Measurements from ENCODE around the gene ATP8A2. TPM values are rescaled to one million over a fixed set of nuclear protein-coding genes. Genes with fewer than 3 reads are reported as not detected.
"Not testable (repeated sequence)": the region's sequence is repeated elsewhere in the genome, so short reads cannot be mapped to it uniquely, and the experiment has no call there.

ATP8A2 gene
- total RNA-seq, 1 donor from 2014 or later, result 0.13 TPM

DNA sequence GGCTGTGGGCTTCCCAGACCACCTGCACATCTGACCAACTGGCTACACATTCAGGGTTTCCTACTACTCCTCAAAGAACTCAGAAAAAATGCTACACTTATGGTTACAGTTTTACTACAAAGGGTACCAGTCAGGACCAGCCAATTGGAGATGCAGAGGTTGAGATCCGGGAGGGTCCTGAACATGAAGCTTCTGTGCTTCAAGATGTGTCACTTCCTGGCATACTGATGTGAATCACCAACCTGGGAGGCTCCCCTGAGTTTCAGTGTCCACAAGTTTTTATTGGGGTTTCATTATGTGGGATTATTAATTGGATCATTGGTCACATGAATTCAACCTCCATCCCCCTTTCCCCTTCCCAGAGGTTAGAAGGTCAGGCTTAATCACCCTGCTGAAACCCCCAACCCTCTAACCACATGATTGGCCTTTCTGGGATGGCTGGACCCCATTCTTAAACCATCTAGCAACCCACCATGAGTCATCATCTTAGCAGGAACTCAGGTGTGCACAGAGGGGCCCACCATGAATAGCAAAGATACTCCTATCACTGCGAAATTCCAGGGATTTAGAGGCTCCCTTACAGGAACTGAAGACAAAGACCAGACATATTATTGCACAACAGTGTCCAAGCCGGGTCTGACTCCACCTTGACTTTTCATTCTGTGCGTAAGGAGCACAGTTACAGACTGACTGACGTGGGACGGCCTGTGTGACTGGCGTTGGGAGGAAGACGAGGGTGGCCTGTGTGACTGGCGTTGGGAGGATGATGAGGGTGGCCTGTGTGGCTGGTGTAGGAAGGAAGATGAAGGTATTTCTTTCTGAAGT is 90.7 kb downstream of the ATP8A2 start:
- no peak for DNase-seq (ENCODE audit: low read depth in 2 of 2)

DNA sequence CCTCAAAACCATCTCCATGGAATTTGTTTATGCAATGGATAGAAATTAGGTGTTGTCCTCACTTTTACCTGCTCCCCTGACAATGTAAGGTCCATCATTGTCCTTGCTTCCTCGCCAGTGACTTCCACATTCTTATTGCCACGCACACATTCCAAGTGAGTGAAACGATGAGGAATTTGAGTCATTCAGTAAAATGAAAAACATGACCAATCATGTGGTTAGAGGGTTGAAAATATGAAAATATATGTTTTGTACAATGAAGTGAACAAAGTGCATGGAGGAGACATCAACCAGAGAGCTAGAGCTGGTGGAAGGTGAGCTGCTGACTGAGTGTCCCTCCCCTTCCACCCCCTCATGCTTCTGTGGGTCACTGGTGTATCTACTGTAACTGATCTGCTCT is 91.7 kb downstream of the ATP8A2 start:
- no peak for DNase-seq (ENCODE audit: low read depth in 2 of 2)

DNA sequence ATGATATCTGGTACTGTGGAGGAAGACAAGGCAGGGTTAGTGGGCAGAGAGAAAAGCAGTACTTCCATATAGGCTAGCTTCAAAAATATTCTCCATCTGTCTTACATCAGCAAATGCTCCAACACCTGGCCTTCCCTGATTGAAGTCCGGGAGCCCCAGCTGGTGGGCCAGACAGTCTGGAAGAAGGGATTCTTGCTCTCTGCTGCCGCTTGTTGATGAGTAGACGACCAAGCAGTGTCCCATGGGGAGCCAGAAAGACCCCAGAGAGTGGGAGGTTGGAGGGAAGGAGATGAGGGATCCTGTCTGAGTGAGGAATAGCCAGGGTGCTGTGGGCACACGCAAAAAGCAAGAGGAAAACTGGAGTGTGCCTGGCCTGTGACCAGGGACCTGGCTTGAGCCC is 95.1 kb downstream of the ATP8A2 start:
- no peak for DNase-seq (ENCODE audit: low read depth in 2 of 2)

DNA sequence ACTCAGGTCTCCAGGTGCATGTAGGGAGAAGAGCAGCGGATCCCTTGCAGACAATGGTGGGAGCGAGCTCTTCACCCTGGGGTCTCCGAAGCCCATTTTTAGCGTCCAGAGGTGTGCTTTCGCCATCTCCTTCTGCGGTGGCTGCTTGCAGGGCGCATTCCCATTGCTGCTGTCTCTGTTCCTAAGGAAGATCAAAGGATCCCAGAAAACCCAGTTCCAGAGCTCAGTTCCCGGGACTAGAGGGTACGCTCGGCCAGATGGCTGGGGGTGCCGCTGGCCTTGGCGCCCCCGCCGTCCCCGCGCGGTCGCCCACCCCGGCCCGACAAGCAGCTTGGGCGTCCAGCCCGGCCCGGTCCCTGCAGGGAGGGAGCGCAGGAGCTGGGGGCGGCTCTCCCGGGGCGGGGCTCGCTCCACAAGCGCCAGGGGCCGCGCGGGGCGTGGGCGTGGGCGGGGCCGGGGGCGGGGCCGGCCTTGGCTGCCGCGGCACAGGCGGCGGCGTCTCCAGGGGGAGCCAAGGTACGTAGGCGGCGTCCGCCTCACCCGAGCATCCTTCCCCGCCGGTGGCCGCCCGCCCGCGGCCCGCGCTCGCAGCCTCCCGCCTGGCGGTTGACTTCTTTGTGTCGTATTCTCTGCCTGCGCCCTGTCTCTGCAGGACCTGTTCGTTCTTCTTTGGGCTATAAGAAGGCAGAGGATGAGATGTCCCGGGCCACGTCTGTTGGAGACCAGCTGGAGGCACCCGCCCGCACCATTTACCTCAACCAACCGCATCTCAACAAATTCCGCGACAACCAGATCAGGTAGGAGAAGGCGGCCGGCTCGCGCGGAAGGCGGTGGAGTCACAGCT is 96.8 kb downstream of the ATP8A2 start:
- peak in 1 of 2 donors; percentile 6 for DNase-seq (ENCODE audit: low read depth in 2 of 2)

DNA sequence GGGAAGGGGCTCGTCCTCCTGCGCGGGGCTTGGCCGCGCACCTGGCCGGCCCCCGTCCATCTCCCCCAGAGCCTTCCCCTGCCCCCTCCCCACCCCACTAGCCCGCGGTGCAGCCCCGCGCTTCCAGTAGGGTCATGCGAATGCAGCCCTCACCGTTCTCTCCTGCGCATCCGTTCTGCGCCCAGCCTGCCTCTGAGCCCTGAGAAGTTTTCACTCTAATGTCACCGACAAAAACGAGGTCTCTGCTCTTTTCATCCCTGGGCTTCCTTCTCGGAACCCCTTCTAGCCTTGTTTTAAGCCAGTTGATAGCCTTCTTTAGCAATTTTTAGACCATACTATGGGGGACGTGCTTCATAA is 97.4 kb downstream of the ATP8A2 start:
- DNase-seq (ENCODE audit: low read depth in 2 of 2), result no peak

DNA sequence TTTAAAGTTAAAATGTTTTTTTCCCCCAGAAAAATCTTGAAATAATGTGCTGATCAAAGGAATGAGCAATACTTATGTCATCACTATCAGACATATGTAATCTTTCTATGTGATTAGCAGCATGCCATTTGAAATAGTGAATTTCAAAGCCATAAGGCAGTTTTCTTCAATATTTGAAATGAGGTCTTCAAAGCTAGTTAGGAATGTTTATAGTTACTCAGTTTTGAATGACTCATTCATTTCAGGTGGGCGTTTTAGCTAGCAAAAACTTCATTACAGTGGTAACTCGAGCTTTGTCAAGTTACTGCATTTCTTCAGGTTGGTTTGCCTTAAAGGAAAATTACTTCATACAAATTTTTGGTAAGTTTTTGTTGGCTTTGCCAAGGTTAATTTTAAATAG is 102.1 kb downstream of the ATP8A2 start:
- DNase-seq (ENCODE audit: low read depth in 2 of 2), result no peak

DNA sequence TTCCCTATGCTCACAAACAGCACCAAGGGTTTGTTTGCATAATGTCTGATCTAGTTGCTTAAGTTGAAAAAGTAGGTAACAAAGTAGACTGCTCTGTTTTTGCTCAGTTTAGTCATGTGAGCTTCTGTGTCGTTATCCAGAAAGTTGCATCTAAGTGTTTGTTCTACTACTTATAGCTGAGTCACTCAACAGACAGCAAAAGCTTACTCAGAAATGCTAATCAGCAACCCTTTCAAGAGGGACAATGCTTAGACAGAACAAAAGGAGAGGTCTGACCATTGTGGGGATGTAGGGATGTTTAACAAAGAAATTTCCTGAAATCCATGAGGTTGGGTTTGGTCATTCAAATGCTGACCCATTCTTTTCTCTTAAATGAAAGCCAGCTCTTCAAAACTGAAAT is 106.4 kb downstream of the ATP8A2 start:
- DNase-seq (ENCODE audit: low read depth in 2 of 2), result no peak

DNA sequence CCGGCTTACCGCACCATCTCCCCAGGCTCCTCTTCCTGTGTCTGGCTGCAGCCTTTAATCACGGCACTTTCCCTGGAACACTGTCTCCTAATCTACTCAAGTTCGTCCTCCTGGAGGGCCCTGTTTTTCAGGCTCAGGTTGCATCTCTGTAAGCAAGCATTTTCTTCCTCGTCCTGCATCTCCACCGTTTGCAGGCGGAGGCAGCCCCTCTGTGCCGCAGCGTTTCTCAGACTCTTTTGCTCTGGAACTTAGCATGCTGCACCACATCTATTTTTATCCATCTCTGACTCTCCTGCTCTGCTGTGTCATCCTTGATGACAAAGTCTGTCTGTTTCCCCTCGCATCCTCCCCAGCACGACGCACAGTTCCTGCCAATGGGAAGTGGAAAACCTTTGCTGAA is 117.5 kb downstream of the ATP8A2 start:
- DNase-seq (ENCODE audit: low read depth in 2 of 2), result no peak

DNA sequence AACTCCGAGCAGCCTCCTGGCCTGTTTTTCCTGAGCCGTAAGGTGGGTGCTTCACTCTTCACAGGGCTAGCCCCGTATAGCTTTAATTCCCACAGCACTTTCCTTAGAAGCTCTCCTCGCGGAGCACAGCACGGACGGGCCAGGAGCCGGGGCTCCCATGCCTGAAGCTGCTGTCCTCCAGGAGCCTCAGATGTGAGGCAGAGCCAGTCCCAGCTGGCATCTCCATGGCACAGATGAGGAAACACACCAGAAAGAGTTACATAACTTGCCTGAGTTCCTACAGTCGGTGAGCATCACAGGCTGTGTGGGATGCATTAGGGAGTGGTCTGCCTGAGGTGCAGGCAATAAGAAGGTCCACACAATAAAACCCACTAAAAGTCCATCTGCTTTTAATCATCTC is 118.5 kb downstream of the ATP8A2 start:
- no peak for DNase-seq (ENCODE audit: low read depth in 2 of 2)

DNA sequence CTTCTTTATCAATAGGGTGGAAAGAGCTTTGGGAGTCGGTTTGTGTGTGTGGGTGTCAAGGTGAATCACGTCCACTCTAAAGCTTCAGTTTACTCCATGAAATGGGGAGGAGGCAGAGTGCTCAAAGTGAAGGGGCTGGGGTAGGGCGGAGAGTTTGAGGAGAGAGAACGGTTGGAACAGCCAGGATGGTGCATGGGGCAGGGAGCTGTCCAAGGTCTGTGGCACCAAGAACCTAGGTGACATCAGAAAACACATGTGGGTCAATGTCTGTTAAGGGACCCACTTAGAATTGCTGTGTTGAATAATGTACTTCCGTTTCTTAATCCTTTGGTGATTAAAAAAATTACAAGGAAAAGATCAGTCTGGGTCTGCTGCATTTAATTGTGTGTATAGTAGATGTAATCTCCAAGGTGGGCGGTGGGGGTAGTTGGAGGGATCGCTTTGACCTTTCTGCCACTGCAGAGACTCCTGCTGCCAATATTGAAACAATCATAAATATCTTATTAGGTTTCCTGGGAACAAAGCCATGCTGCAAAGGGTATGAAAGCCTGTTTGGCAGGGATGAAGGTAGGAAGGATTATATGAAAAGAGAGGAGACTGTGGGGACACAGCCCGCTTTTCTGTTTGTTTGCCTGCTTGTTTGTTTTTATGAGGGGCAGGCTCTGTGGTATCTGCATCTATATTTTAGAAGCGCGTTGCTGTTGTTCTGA is 122.3 kb downstream of the ATP8A2 start:
- no peak for DNase-seq (ENCODE audit: low read depth in 2 of 2)

DNA sequence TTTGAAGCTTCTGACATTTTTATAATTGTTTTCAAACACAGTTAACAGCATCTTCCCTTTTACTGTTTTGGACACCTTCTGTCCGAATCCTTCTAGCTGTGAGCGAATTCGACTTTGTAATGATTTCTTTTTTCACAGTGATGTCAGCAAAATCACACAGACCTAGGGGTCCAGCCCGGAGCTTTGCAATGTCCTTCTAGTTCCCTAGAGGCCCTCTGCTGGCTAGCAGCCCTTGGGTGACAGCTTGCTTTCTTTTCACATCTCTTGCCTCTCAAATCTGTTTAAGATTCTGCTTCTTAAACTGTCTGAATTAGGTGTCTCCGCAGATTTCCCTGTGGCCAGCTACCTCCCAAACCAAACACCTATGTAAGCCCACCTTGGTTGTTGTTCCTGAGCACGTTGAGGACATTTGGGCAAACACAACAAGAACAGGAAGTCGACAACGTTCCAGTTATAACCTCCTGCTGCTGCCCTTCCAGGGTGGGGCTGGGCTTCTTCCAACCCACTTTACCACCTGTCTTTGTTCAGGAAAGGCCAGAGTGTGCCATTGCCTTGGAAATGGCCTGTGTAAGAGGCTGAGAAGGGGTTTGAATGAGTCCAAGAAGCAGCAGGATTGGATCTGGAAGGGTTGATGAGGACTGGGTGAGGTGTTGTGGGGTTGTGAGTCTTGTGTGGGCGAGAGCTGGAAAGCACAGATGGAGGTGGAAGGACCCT is 123.1 kb downstream of the ATP8A2 start:
- no peak for DNase-seq (ENCODE audit: low read depth in 2 of 2)

DNA sequence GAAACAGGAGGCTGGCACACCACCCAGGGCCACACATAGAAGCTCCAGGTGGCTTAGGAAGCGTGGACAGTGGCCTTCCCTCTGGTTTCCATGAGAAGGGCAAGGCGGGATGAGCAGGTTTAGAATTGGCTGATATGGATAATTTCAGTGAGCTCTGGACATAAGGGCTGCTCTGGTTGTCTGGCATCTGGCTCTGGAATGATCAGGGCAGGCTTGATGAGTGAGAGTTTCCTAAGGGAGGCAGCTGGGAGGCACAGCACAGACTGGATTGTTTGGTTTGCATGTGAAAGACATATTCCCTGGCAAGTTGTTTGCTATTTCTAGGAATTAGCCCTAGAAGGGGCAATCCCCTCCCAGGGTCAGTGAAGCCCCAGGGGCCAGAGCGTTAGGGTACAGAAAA is 129.5 kb downstream of the ATP8A2 start:
- DNase-seq (ENCODE audit: low read depth in 2 of 2), result no peak

DNA sequence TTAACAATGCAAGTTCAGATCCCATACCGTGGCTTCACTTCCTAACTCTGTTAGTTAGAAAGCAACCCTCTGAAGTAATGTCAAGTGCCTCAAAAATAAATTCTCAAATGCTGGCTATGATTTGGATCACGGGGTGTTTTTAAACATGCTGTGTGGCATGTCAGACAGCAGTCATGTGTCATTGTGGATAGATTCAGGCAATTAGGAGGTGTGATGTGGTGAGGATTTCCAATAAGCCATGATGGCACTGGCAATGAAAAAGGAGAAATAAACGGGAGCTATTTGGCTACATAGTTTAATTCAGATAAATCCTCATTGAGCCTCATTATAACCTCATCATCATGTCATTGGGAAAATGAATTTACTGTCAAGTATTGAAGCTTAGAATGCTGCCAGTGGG is 130.3 kb downstream of the ATP8A2 start:
- DNase-seq (ENCODE audit: low read depth in 2 of 2), result no peak

DNA sequence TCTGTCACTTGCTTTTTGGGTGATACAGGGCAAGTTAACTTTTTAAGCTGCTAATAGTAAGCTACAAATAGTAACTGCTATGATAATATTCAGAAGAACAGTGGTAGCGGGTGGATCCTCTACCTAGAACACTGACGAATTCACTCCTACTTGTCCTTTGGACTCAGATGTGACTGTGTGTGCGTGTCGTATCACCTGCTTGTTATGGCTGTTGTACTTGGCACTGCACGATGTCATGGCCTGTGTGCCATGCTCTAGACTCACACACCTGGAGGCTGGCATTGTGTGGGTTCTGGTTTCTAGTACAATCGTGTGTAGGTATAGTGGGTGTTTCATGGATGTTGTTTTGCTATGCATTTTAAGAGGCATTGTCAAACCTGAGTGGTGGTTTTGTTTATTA is 130.8 kb downstream of the ATP8A2 start:
- no peak for DNase-seq (ENCODE audit: low read depth in 2 of 2)

DNA sequence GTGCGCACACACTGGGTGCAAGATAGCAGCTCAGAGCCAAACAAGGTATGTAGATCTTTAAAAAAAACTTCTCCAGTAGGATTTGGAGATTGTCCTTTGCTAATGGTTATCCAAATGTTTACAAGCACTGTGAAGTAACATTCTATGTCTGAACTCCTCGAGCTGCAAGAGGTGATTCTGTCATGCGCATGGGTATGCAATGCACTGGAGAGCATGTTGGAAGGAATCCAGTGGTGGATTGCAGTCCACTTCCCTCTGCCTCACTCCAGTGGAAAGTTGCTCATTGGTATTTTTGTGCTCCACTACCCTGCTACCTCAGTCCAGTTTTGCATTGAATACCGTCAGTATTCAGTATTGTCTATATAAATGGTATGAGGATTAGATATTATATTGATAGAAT is 132.1 kb downstream of the ATP8A2 start:
- no peak for DNase-seq (ENCODE audit: low read depth in 2 of 2)

DNA sequence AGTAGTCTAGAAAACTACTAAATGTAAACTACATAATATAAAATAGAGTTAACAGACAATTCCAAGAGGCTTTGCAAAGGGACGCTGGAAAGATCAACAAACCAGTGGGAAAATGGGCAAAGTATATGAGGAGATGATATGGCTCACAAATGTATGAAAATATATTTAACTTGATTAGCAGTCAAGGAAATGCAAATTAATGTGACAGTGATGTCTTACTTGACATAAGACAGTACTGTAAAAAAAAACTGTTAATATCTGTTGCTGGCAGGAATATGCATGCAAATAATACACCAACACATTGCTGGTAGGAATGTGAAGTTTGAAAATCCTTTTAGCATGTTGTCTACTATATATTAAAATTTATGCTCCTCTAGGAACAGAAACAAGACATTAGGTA is 136.1 kb downstream of the ATP8A2 start:
- DNase-seq (ENCODE audit: low read depth in 2 of 2), result no peak

DNA sequence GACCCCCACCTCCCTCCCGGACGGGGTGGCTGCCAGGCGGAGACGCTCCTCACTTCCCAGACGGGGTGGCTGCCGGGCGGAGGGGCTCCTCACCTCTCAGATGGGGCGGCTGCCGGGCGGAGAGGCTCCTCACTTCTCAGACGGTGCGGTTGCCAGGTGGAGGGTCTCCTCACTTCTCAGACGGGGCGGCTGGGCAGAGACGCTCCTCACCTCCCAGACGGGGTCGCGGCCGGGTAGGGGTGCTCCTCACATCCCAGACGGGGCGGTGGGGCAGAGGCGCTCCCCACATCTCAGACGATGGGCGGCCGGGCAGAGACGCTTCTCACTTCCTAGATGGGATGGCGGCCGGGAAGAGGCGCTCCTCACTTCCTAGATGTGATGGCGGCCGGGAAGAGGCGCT is 141.3 kb downstream of the ATP8A2 start:
- DNase-seq (ENCODE audit: low read depth in 2 of 2), result not testable (repeated sequence)

DNA sequence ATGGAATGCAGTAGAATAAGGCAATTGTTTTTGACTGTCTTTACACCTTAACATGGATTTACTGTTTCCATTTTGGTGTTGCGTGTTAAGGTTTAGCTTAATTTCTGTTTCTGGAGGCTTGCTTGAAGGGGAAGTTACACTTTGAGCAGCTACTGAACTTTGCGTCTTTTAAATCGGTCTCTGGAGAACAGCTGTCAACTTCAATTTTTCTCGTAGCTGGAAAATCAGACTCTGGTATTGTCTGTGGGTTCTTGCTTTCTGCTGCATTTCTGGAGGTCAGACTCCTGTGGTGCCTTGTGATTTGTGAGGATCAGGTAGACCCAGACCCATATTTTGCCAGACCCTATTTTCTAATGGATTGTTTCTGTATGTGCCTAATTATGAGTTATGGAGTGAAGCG is 146.7 kb downstream of the ATP8A2 start:
- DNase-seq (ENCODE audit: low read depth in 2 of 2), result no peak

DNA sequence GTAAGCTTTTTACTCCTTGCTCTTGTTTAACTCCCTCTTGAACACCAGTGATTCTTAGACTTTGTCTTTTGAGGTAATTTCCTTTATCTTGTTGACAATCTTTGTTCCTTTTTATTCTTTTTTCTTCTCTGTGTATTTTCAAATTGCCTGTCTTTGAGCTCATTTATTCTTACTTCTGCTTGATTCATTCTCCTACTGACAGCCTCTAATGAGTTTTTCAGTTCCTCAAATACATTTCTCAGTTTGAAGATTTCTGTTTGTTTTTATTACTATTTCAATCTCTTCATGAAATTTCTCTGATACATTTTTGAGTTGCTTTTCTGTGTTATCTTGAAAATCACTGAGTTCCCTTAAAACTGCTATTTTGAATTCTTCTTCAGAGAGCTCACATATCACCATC is 154.1 kb downstream of the ATP8A2 start:
- DNase-seq (ENCODE audit: low read depth in 2 of 2), result no peak

DNA sequence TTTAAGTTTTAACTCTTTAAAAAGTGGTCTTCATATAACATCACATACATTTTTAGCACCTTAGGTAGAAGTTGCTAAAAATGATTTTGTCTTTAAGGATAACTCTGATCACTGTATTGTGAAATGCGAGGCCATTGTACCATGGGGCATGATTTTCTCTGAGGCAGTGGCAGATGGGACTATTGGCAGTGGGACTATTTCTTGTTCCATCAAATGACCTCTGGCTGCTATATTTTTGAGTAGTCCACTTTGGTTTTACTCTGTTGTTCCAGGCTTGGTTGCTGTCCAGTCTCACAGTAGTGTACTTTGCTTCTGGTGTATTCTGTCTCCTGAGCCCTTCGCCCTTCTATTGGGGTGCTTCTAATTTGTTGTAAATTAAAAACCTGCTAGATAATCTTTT is 156.5 kb downstream of the ATP8A2 start:
- no peak for DNase-seq (ENCODE audit: low read depth in 2 of 2)

DNA sequence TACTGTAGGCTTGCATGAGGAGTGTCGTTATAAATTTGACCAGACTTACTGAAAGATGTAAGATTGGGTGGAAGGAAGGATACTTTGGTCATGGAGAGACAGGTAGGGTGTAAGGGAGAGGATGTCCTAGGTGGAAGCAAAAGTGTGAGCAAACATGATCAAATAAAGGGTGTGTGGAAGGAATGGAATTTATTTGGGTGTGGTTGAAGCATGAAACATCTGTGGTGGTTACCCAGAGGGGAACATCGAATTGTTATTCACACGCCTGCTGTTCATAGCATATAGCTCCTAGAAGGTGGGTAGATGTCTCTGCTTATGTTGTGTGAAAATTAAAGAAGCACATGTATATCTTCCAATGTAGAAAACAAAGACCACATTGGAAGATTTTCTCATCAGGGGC is 157.7 kb downstream of the ATP8A2 start:
- DNase-seq (ENCODE audit: low read depth in 2 of 2), result no peak

DNA sequence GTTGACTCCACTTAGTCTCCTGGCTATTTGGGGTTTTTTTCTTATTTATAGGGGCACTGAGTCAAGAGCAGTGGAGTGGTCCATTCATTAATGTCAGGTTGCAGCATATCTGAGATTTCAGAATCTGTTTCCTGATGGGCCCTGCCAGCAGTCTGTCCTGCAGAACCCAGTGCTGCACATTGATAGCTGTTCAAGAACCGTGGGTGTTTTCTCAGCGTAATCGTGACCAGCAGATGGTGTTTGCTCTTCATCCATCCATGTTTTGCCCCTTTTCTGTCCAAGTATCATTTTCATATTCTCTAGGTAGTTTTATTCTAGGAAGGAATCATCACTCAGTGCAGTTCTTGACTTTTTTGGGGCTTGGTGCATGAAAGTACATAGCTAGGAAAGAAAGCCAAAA is 166.5 kb downstream of the ATP8A2 start:
- DNase-seq (ENCODE audit: low read depth in 2 of 2), result no peak

All from dermis microvascular lymphatic vessel endothelial cell (primary cell).